SK-MEL-5 (cell line): ENCODE measurements around the gene ERC1. TPM values are rescaled to one million over a fixed set of nuclear protein-coding genes. Genes with fewer than 3 reads are reported as not detected.
A peak's percentile ranks its signal among the peaks of the same experiment; 100 is the strongest.
"Not testable (repeated sequence)": the region's sequence is repeated elsewhere in the genome, so short reads cannot be mapped to it uniquely, and the experiment has no call there.

Experiments
- DNase-seq: peaks from one replicate; pipeline ENCODE4 v3.0.0-alpha.2; 2016; ENCODE audit warnings: low read depth, low spot score
- in situ Hi-C: cut with HindIII; loops from 2 replicates; pipeline ENCODE4 v1.10.0; 2016; ENCODE audit warnings: low sequenced_read_pairs, high pct_unique_total_duplicates, low pct_unique_long_range_greater_than_20kb
- total RNA-seq: library from RNA; depleted of rRNA; stranded (reverse); fragments of >200 nt; shearing (Covaris generic); gene quantifications from 2 replicates; pipeline ENCODE4 v1.2.3, GENCODE V29; 2014

The ERC1 gene
- total RNA-seq, 1 experiment from 2014 or later, result 14.3 TPM

DNA sequence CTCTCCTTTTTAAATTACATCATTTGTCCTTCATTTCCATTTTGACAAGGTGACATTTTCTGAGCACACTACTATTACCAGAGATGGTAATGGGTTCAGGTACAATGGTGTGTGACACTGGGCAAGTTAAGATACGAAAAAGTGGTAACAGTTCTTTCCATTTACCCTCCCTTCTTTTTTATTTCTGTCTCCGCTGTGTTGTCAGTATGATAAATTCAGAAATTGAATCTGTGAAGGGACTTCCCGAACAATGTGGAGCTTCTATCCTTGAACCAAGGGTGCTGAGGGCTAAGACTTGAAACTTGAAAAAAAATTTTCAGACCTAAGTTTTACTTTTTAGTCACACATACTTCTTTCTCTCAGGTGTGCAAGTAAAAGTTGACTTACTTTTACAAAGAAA, 103.7 kb downstream of the ERC1 start:
- no peak for DNase-seq
- in situ Hi-C loops, result no loop called here

DNA sequence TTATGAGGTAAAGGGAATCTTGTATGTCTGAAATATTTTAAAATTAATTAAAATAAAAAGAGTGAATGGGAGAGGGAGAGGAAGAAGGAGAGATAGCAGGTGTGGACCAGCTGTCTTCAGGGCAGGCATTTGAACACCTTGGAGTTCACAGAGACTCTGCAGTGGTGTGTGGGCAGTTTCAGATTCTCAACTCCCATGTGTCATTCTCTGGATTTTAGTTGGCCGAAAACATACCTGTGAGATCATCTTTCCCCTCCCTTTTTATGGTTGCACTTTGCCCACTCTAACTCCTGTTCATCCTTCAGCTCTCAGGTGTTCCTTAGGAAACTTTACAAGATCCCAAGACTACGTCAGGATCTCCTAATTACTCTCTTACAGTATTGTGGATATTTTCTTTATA, 108.1 kb downstream of the ERC1 start:
- DNase-seq, result no peak
- in situ Hi-C loops, result no loop called here

DNA sequence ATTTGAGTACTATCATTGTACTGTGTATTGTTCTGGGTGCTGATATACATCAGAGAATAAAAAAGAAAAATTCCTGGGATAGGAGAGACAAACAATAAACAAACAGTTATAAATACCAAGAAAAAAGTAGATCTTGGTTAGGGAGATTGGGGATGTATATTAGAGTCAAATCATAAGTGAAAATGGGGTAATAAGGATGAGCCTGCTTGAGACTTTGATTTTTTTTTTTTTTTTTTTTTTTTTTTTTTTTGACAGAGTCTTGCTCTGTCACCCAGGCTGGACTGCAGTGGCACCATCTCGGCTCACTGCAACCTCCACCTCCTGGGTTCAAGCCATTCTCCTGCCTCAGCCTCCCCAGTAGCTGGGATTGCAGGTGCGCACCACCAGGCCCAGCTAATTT, 108.6 kb downstream of the ERC1 start:
- in situ Hi-C loops, result loop anchor here (25.0 kb wide), 2 partner anchors 113 to 463 kb away; no protein-coding TSS in a partner anchor
- not testable (repeated sequence) for DNase-seq

DNA sequence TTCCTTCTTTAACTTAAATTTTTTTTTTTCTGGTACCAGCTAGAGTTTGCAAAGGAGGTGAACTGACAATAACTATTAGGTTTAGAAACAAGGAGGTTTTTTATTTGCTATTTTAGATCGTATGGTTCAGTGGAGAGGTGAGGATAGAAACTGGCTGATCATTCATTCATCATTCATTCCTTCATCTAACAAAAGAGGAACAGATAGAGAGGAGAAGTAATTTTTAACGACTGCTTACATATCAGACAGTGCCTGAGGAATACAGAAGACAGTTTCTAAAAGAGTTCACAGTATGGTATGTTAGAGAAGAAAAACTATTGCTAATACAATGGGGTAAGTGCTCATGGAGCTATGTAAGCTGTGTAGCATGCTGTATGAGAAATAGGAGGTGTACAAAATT, 111.1 kb downstream of the ERC1 start:
- DNase-seq, result no peak
- in situ Hi-C loops, result loop anchor here (25.0 kb wide), 2 partner anchors 110 to 460 kb away; no protein-coding TSS in a partner anchor

DNA sequence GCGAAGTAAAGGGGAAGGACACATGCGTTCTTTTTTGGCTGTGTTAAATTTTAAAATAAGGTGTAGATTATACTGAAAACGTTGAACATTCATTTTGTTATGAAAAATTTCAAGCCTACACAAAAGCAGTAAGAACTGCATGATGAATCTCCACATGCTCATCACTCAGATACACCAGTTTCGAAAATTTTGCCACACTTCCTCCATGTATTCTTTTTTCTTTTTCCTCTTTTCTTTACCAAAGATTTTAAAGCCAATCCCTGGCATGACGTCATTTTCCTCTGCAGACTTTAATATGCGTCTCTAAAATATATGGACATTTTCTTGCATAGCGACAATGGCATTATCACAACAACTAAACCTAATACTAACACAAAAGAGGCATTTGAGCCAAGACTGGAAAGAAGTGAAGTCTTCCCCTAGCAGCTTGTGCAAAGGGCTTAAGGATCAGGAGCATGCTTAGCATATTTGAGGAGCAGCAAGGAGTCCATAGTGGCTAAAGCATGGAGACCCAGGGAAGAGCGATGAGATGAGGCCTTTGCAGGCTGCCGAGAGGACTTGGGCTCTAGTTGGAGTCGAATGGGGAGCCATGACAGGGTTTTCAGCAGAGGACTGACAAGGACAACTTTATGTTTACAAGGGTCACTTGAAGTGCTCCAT, 111.9 kb downstream of the ERC1 start:
- in situ Hi-C loops, result loop anchor here (25.0 kb wide), 2 partner anchors 109 to 459 kb away; no protein-coding TSS in a partner anchor
- DNase-seq, result no peak

DNA sequence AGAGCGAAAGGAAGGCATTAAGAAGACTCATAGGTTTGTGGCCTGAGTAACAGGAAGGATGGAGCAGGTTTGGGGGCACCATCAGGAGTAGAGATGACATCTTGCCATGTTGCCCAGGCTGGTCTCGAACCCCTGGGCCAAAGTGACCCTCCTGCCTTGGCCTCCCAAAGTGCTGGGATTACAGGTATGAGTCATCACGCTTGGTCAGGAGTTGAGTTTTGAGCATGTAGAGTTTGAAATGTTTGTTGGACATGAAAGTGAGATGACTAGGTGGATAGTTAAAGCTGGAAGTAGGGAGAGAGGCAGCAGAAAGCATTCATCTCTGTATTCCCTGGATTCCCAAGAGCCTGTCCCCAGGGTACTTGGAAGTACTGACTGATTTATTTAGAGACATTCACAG, 112.6 kb downstream of the ERC1 start:
- DNase-seq, result no peak
- in situ Hi-C loops, result loop anchor here (25.0 kb wide), 2 partner anchors 109 to 459 kb away; no protein-coding TSS in a partner anchor

DNA sequence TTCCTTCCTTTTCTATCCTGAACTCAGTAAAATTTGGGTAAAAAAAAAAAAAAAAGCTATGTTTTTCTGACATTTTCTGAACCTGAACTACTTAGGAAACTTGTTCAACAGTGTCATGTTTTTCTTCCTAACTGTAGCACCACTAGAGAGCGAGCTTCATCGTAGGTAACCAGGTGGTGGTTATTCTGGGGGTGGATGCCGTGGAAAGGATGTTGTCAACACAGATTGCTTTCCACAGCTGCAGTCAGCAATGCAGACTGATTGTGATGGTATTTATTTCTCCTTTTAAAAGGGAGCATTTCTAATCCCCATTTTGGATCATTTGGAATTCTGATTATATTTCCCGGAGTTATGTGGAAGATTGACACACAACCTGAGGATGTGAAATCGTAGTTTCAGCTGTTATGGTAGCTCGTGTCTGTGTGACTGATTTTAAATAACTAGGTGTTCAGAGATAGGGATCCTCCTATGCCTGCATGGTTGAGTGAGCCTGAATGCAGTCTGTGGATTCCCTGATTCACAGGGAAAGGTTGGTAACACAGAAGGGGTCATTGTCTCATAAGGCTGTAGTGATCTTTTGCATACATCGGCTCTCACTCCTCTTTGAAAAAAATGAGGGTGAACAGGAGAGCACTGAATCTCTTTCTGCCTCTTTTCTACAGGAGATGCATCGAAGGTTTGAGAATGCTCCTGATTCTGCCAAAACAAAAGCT, 113.2 kb downstream of the ERC1 start:
- in situ Hi-C loops, result loop anchor here (25.0 kb wide), 2 partner anchors 108 to 458 kb away; no protein-coding TSS in a partner anchor
- DNase-seq, result peak; percentile 56

DNA sequence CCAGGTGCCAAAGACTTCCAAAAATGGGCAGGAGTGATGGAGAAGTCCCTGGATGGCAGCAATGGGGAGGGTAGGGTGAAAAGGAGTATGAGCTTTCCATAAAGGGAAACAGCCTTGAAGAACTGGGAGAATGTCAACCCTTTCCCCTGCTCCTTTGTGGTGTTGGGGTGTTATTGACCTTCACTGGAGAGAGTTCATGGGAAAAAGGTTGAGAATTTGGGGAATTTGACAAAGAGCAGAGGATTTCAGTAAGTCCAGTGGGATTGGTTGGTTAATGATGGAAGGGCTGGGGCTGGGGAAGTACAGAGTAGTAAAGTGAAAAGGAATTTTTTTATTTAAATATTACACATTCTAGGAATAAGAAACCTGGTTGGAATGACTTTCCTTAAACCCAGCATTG, 116.6 kb downstream of the ERC1 start:
- no peak for DNase-seq
- in situ Hi-C loops, result loop anchor here (25.0 kb wide), 2 partner anchors 105 to 455 kb away; no protein-coding TSS in a partner anchor

DNA sequence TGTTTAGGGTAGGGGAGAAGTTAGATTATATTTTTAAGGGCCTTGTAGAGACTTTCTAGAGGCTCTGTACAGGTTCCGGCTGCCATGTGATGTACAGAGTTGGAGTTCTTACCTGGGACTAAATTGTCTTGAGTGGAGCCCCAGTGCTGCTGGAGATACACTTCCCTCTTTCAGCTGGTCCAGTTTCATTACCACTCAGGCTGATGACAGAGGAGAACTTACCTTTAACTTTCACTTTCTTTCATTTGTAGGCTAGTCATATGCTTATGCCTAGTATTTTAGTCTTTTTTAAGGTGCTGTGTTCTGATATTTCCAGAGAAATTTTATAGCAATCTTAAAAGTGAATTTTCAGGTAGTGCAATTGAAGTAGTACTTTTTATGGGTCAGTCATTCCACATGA, 117.3 kb downstream of the ERC1 start:
- DNase-seq, result no peak
- in situ Hi-C loops, result loop anchor here (25.0 kb wide), 2 partner anchors 104 to 454 kb away; no protein-coding TSS in a partner anchor

DNA sequence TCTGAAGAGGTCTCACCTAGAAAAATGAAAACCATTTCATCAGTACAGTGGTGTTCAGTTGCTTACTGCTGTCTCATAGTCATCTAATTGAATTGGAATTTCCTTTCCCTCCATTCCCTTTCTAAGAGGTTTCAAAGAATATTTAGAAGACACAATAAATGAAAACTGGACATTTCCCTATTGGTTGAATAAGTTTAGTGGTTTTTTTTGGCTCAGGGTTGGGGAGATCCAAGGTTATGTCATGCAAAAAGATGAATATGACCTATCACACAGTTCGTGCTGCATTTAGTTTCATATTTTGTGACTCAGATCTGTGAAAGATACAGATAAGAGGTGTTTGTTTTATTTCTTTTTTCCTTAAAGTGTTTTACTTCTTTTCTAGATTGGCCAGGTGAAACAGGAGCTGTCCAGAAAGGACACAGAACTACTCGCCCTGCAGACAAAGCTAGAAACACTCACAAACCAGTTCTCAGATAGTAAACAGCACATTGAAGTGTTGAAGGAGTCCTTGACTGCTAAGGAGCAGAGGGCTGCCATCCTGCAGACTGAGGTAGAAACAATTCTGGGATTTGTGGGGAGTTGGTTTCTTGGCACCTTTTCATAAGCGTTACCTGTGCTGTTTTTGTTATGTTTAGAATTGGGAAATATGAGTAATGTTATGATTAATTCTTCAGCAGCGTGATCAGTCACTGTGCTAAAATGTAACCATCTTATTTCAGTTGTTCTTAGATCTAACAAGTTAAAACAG, 124.6 kb downstream of the ERC1 start:
- DNase-seq, result no peak
- in situ Hi-C loops, result loop anchor here (25.0 kb wide), 2 partner anchors 97 to 447 kb away; no protein-coding TSS in a partner anchor

DNA sequence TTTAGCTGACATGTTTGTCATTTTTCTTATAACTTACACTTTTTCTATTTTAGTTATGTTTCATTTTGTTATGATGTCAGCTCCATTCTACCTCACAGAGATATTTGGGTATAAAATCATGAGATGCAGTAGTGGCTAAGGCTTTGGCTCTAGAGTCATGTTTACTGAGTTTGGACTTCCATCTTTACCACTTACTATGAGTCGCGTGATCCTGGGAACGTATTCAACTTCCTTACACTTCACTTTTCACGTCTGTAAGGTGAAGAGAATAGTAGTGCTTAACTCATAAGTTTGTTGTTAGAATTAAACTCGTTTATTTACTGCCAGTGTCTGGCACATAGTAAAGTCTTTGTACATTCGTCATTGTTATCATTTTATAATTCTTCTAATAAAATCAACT, 126.3 kb downstream of the ERC1 start:
- in situ Hi-C loops, result loop anchor here (25.0 kb wide), 2 partner anchors 95 to 445 kb away; no protein-coding TSS in a partner anchor
- DNase-seq, result no peak

DNA sequence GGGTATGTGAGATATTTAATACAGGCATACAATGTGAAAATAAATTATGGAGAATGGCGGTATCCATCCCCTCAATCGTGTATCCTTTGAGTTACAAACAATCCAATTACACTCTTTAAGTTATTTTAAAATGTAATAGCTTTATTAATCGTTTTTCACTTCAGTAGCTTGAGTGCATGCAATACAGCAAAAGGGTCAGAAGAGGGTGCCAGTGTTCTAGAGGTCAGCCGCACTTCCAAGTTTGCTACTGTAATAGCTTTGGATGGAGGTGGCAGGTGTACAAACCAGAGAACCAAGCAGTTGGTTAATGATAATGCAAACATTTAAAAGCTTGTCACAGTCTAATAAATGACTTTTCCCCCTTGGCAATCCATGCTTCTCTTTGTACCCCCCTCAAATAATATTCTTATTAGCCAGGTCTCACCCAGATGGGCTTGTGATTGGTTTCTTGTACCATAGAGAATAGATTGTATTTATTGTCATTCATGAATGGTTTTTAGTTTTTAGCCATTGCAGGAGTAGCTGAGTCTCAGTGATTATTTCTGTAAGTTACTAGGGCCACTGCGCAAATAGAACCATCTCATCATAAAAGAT, 127.0 kb downstream of the ERC1 start:
- in situ Hi-C loops, result loop anchor here (25.0 kb wide), 2 partner anchors 94 to 444 kb away; no protein-coding TSS in a partner anchor
- DNase-seq, result peak; percentile 72

DNA sequence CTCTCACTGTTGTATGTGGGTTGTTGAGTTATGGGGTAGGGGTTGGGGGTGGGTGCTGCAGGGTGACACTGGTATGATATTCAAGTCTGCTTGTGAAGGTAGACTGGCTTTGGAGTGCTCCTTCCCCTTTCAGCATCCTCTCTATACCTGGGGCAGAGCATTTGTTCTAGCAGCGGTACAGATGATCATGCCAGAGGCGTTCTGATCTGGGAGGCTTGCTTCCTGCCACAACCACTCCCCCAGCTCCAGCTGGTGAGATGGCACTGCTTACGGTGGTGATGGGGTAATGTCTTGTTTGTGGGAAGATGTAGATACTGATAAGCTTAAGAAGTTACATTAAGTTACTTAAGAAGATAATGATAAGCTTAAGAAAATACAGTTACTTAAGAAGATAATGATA, 131.8 kb downstream of the ERC1 start:
- no peak for DNase-seq
- in situ Hi-C loops, result loop anchor here (25.0 kb wide), 2 partner anchors 90 to 440 kb away; no protein-coding TSS in a partner anchor

DNA sequence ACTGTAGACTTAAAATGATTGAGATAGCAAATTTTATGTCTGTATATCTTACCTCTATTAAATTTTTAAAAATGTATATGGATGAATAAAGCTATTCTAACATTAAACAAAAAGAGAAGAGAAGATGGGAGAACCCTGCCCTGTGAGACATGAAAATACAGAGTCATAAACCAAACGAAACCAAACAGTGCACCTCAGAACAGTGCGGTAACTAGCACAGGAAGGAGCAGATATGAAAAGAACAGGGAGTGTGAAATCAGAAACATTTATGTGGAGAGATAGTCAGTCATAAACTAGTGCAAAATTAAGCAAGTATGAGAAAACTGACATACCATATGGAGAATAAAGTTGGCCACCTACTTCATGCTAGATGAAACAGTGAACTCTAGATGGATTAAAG, 135.1 kb downstream of the ERC1 start:
- in situ Hi-C loops, result no loop called here
- DNase-seq, result no peak

DNA sequence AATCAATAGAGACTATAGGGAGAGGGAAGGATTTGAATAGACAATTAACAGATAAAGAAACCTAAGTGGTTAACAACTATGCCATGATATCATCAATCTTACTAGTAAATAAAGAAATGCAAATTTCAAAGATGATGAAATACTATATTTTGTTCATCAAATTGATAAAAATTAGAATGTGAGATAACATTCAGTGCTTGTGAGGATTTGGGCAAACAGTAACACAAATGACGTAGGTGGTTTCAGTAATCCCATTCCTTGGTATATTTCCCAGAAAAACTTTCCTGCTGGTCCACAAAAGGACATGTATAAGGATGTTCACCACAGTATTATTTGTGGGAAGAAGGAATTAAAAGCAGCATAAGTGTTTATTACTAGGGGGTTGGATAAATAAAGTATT, 136.0 kb downstream of the ERC1 start:
- in situ Hi-C loops, result no loop called here
- no peak for DNase-seq

DNA sequence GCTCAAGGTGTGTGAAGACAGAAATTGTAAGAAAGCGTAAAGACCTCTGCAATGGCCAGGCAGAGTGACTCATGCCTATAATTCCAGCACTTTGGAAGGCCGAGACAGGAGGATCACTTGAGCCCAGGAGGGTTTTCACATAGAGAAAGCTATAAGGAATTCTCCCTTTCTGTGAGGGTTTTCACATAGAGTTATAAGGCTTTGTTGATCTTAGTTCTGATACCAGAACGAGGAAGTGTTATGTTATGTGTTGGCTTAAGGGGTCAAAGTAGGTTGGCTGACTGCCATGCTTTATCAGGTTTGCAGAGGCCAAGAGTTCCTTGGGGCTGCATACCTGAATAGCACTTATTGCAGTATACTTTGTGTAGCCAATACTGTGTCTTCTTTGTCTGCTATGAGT, 139.1 kb downstream of the ERC1 start:
- no peak for DNase-seq
- in situ Hi-C loops, result no loop called here

DNA sequence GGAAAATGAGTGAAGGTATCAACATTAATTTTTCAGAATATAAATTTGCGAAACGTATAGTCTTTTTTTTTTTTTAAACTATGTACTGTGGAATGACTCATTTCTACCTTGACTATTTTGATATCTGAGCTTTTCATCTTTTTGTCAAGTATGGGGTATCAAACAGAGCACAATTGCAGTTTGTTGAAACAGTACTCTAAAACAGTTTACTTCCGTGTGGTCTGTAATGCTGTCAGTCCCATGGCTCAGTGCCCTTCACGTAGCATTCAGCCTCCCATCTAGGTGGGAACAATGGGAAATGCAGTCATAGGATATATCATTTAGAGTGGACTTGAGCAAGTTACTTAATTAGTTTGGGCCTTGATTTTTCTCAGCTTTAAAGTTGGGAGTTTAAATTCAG, 139.5 kb downstream of the ERC1 start:
- DNase-seq, result no peak
- in situ Hi-C loops, result no loop called here

DNA sequence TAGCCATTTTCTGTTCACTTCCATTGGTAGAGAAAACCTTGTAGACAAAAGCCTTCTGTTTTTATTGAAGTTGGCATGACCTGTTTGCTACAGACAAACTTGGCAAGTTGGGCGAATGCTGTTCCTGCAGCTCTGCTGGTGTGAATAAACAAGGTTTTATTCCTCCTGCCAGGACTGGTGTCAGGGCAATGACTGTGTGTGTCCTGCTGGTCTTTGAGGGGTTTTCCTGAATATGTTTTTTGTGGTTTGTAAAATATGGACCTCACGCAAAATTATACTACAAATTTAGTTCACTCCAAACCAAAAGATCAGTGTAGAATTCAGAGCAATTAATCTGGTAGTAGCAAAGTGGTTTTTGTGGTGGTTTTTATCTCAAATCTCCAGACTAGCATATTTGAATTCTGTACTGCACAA, 140.8 kb downstream of the ERC1 start:
- DNase-seq, result peak; percentile 53
- in situ Hi-C loops, result no loop called here
